Activated CD4-positive, alpha-beta T cell treated with anti-CD3 and anti-CD28 coated beads, Interleukin-2, amount 50 U/mL, for 48 hours (primary cell): ENCODE measurements around the gene RASSF3.
"Not testable (repeated sequence)": the region's sequence is repeated elsewhere in the genome, so short reads cannot be mapped to it uniquely, and the experiment has no call there.

Experiments used
- DNase-seq, 2 experiments: peaks; one replicate each; pipeline ENCODE4 v3.0.0-alpha.2; 2020

Gene RASSF3, protein sequence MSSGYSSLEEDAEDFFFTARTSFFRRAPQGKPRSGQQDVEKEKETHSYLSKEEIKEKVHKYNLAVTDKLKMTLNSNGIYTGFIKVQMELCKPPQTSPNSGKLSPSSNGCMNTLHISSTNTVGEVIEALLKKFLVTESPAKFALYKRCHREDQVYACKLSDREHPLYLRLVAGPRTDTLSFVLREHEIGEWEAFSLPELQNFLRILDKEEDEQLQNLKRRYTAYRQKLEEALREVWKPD

DNA sequence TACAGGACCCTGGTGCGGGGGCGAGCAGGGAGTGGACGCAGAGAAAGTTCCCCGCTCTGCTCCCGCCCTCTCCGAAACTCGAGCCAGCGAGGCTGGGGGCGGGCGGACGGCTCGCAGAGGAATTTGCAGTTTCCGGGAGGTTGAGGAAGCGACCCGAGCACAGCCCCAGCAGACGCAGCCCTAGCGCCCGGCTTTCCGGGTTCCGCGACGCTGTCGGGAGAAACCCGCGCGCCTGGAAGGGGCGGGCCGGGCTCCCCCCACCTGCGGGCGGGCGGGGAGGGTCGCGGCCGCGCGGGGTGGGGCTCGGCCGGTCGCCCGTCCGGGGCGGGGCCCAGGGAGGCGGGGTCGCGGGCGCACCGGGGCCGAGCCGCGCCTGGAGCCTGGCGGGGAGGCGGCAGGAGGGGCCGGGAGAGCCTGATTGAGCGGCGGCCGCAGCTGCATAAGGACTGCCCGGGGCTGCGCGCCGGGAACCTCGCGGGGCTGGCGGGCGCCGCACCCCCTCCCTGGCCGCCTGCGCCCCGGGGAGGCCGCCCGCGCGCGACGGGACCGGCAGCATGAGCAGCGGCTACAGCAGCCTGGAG is at the start of gene RASSF3:
Gene RASSF3, plus strand, starts transcription at position 417 of the 581 bp plus-strand sequence. Its CDS starts 138 bp downstream, at position 555.
- DNase-seq, result peak; percentile 77 to 80

DNA sequence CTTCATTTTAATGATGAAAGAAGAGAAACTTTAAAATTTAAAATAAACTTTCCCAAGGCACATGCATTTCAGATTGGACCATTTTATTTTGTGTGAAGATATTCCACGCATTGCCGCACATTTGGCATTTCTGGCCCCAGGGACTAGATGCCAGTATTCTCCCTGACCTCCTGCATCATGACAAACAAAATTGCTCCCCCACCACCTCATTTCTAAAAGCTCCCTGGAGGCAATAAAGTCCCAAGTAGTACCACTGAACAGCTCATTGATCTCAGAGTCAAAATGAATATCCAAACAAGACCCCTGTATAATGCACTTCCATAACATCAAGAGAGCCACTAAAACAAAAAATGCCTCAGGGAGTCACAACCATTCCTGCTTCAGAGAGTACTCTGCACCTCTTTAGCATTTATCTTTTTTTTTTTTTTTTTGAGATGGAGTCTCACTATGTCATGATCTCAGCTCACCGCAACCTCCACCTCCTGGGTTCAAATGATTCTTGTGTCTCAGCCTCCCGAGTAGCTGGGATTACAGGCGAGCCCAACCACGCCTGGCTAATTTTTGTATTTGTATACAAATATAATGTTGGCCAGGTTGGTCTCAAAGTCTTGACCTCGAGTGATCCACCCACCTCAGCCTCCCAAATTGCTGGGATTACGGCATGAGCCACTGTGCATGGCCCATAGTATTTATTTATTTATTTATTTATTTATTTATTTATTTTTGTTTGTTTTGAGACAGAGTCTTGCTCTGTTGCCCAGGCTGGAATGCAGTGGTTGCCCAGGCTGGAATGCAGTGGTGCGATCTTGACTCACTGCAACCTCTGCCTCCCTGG is 48.8 kb upstream of the RASSF3 start:
- no peak for DNase-seq

DNA sequence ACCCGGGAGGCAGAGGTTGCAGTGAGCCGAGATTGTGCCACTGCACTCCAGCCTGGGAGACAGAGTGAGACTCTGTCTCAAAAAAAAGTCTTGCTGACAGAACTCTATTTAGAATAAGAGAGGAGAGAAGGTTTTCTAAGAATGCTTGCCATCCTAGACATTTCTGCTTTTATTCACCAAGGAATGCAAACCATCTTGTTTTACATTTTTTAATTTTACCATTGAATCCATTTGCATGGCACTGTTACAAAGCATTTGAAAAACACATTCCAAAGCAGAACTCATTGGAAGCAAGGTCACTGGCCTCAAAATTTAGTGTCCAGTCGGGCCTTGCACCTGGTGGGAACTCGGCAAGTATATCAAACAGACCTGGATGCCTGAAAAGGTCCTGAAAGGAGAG is 44.2 kb upstream of the RASSF3 start:
- DNase-seq, result no peak

DNA sequence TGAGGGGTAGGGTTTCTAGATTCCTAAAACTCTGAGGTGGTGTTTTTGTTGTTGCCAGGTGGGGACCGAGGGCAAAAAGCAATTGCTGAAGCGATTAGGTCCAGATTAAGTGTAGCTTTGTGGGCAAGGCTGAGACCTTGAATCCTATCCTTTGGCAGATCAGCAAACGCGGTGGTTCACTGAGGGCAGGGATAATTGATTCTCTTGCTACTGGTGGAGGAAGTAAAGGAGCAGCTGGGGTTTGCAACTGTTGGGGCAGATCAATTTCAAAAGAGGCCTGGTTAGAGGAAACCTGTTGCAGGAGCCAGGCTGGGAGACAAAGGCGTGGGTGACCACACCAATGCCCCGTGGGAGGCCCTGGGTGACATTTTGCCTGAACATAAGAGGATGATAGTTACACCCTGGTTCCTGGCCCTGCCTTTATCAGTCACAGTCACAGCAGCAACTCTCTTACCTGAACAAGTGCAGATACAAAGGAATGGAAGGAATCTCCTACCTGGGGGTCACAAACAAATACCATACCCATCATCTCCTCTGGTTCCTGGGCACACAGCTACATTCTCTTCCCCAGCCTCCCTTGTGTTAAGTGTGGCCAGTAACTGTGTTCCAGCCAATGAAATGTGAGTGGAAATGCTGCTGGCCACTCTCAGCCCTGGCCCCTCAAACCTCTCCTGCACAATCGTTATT is 43.3 kb upstream of the RASSF3 start:
- DNase-seq, result no peak

DNA sequence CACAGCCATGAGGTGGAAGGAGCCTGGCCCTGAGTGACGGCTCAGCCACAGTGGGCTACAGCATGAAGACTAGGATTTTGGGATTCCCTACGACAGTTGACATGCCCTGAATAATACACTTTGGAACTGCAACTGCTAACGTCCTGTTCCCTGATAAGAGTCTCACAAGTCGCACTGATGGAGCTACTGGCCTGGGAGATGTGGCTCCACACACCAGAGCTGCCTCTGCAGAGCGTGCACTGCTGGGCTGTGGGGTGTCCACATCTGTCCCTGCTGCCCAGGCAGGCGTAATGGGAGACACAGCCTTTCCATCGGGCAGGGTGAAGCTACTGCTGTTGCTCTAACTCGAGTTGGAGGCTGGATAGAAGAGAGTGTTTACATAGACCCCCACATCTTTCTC is 42.7 kb upstream of the RASSF3 start:
- DNase-seq, result no peak

DNA sequence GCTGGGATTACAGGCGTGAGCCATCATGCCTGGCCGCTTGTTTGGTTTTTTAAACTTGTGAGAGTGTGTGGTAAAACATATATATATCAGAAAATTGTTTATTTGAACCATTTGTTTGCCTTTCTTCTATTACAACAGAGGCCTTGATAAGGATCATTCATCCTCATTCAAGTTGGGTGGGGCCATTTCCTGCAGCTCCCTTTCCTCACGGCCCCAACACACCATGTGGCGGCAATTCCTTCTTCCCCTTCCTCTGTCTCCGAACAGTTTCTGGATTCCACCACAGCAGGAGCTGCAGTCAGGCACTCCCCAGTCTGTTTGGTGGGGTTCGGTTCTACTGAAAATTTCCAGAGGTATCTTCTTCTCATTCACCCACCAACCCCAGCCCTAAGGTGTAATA is 42.0 kb upstream of the RASSF3 start:
- no peak for DNase-seq

DNA sequence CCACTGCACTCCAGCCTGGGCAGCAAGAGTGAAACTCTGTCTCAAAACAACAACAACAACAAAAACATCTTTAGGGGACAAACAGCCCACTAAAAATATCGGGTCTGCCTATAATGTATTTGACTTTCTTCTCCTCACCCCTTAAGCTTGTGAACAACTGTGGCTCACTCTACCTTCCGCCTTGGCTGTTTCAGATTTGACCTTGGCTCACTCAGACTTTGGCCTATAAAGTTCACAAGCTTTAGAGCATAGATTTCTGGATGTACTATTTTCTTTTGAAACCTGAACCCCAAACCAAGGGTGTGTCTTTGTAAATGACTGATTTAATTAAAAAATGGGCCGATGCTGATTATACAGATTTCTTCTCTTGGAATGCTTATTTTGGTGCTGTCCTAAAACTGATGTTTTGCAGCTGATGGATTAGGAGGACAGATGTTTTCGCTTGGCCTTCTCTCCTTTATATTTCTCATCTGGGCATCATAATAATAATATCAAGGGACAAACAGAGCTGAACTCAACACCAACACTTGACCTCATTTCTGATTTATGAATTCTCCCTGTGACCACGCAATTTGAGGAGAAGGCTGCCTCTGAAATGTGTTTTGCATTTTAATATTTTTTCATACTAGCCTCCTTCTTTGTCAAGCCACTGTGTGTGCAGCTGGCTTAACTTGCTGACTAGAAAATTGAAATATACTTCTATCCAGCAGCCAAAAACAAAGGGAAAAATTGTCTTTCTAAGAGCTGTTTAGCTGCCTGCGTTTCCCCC is 40.2 kb upstream of the RASSF3 start:
- DNase-seq, result no peak

DNA sequence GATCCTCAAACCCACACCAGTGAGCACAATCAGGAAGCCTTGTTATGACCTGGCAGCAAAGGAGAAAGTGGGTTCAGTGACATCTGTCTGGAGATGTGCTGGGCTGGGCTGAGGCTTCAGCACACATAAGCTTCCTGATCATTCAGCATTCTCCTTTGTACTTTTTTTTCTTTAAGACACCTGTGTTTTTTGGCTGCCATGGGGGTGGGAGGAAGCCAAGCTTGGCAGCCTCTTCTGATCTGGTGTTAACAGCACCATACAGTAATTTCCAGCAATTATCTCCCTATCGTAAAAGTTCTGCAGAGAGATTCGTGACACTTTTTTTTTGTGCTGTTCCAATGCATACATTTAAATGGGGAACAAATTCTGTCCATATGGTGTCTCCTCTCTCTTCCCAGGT is 38.9 kb upstream of the RASSF3 start:
- DNase-seq, result no peak

DNA sequence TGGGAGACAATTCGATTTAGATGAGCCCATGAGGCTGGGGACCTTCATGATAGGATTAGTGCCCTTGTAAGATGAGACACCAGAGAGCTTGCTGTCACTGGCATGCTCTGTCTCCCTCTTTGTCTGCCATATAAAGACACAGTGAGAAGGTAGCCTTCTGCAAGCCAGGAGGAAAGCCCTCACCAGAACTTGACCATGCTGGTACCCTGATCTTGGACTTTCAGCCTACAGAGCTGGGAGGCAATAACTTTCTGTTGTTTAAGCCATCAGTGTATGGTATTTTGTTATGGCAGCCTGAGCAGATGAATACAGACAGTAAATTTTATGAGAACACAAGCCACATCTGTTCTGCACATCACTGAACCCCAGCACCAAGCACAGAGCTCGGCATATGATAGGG is 38.1 kb upstream of the RASSF3 start:
- DNase-seq, result no peak

DNA sequence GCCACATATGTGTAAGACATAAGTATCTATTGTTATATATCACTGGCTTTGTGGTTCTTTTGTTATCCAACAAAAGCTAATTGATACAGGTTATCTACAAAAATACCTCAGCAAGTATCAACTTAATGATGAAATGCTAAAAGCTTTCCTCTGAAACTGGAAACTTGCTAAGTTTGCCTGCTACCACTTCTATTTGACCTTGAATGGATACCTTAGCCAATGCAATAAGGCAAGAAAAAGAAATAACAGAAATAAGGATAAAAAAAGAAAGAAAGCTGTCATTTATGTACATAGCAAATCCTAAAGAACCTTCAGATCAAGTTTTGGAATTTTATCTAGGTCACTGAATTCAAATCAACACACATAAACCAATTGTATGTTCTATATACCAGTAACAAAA is 35.5 kb upstream of the RASSF3 start:
- no peak for DNase-seq

DNA sequence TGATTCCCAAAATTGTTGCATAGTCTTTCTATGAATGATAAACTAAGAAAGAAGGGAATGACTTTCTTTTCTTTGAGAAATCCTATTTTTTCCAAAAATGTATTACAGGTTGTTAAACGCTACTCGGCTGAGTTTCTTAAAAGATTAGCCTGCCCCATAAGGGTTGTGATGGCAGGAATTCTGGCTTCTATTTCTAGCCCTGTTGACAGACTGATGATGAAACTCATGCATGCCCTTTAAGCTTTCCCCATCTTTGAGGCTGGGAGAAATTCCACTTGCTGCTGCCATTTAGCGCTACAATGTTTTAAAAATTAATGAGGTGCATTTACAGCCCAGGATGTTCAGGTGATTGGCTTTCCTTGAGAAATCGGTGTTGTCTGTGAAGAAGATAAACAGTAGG is 33.2 kb upstream of the RASSF3 start:
- no peak for DNase-seq

DNA sequence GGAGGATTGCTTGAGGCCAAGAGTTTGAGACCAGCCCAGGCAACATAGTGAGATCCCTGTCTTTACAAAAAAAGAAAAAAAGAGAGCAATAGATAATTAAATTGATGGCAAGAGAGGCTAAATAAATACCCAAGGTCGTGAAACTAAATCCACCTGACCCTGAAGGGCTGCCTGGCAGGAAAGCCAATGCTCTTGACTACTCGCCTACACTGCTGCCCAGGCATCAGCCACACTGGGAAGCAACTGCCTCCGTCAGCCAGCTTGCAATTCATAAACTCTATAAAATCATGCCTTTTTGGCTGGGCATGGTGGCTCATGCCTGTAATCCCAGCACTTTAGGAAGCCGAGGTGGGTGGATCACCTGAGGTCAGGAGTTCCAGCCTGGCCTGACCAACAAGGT is 31.7 kb upstream of the RASSF3 start:
- DNase-seq, result no peak

DNA sequence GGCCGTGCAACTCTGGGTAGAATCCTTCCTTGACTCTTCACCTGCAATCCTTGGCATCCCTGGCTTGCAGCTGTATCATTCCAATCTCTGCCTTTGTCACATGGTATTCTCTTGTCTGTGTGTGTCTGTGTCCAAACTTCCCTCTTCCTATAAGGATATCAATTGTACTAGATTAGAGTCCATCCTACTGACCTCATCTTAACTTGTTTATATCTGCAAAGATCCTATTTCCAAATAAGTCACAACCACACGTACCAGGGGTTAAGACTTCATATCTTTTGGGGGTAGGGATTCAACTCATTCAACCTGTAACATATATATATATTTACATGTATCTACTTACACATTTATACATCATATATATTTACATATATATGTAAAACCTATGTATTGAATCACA is 29.6 kb upstream of the RASSF3 start:
- DNase-seq, result no peak

DNA sequence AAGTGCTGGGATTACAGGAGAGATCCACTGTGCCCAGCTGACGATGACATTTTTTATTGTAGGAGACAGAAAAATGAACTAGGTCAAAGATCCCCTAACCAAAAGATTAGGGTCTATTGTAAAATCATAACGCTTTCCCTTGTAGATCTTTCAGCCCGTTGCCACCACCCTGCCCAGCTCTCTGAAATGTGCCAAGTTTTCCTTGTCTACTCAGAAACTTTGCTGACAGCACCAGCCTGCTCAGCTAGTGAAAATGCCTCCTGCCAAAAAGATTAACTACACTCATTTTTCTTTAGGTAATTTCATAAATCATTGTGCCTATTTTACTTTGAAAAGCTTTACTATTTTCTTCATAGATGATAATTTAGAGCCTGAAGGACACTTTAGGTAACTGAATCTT is 28.2 kb upstream of the RASSF3 start:
- no peak for DNase-seq

DNA sequence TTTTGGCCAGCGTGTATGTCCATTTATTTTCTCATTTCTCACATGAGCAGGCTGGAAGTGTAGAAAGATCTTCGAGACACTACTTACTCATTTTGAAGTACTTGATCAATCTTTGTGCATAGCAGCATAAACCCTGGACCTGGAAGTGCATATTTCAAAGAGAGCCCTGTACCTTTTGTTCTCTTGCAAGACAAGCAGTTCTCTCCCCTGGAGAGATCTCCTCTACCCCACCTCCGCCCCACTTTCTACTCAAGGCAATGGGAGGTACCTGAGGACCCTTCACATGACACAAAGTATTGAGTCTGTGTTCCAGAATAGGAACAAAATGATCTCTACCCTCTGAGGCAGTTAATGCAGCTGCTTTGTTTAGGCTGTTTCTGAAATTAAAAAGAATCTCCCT is 27.4 kb upstream of the RASSF3 start:
- DNase-seq, result no peak

DNA sequence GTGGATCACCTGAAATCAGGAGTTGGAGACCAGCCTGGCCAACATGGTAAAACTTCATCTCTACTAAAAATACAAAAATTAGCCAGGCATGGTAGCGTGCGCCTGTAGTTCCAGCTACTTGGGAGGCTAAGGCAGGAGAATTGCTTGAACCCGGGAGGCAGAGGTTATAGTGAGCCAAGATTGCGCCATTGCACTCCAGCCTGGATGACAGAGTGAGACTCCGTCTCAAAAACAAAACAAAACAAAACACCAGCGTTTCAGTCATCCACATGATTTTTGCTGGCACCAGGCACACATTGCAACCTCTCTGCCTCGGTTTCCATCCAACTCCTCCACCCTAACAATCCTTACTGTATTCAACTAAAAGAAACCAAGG is 26.9 kb upstream of the RASSF3 start:
- DNase-seq, result not testable (repeated sequence)

DNA sequence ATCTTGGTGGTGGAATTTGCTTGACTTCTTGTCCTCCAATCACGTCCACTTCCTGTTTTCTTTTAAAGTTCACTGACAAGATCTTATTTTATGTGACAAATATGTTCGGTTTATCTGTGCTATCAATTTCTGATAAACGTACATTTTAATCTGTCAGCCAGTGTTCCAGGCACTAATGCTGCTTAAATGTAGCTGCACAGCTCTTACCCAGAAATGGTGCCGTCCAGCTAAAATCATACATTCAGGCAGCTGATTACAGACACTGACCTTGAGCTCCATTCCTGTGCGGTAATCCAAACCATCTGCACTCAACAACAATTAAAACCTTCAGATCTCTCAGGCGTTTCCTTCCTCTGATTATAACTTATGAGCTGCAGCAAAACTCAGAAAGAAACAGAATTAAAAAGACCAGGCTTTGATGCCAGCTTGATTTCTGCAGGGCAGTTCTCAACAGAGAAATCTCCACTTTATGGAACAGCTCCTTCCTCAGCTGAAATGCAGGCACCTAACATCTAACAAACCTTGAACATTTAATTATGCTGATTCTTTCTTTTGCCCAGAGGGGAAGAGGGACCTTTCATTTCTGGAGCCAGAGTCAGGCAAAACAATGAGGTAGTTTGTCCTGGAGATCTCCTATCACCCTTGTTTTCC is 26.4 kb upstream of the RASSF3 start:
- DNase-seq, result no peak

DNA sequence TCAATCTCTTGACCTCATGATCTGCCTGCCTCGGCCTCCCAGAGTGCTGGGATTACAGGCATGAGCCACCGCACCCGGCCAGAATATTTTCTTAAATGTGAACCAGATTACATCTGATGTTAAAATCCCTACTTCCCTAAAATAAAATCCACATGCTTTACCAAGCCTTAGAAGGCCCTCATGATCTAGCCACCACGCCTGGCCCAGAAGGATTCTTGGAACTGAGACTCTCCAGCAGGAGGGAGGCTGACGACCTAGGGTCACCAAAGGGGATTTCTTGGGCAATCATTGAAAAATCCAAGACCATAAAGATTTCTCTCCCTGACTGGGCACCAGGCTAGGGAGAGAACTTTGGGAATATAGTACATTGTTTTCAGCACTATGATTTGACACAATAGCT is 25.2 kb upstream of the RASSF3 start:
- DNase-seq, result no peak

DNA sequence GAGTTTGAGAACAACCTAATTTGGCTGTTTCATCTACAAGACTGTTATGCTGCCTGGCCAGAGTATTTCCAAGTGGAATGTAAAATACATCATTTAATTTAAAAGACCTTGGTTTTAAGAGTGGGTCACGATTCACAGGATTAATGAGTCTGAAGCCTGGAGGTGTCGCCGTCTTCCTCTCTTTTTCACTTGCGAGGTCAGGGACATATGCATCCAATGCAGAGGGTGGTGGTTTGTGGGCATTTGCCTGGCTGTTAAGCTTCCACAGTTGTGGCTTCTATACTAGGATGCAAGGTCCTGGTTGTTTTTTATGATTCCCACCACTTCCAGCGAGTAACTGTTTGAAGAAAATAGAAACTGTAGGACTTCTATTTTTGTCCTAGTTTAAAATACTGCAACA is 22.8 kb upstream of the RASSF3 start:
- no peak for DNase-seq

DNA sequence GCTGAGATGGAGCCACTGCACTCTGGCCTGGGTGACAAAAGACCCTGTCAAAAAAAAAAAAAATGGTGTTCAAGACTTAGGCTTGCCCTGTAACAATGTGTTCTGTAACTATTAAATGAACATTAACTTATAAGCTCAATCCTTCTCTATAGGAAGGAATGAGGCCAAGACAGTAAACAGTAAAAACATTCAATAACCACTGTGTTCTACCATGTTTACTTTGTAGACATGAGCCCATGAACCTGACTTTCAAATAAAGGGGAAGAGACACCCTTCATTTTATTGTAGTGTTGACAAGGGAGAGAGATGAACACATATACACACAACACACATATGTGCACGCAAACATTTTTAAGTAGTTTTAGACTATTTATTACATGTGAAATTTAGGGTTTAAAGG is 20.1 kb upstream of the RASSF3 start:
- DNase-seq, result no peak

DNA sequence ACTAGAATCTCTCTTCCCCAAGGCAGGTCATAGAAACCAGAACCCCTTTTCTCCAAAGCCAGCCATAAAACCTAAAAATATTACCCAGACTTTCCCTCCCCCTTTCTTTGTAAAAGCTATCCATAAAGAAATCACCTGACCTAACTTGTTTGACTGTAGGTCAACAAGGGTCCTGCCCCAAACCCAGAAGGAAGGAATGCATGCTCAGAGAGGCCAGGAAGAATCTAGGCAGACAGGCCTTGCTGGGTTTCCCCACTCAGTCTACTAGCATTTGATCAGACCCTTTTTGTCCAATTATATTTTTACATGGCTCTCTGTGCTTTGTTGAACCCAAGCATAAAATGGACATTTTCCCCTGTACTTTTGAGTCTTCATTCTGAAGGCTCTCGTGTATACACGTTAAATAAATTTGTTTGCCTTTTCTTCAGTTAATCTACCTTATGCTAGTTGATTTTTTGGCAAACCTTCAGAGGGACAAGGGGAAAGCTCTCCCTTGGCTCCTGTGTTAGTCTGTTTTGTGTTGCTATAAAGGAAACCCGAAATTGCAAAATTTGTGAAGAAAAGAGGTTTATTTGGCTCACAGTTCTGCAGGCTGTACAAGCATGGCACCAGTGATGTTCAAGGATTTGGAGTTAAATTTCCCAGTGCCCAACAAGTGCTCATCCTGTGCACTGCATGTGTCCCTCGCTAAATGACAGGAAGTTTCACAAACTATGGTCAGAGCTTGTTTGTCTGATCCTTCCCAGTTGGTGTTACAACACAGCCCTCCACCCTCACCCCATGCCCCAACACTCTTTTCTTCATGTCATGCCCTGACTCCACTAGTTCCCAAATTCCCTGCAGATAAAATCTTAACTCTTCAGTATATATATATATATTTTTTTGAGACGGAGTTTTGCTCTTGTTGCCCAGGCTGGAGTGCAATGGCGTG is 14.2 kb upstream of the RASSF3 start:
- no peak for DNase-seq
